CD4-positive, alpha-beta T cell treated with Interleukin-4 for 1 hour (primary cell): ENCODE results near the gene GNB1.
"Not testable (repeated sequence)": the region's sequence is repeated elsewhere in the genome, so short reads cannot be mapped to it uniquely, and the experiment has no call there.

Source experiments
- DNase-seq, 2 donors: peaks; one replicate each; pipeline ENCODE4 v3.0.0-alpha.2; 2020 to 2022

GNB1 gene

DNA sequence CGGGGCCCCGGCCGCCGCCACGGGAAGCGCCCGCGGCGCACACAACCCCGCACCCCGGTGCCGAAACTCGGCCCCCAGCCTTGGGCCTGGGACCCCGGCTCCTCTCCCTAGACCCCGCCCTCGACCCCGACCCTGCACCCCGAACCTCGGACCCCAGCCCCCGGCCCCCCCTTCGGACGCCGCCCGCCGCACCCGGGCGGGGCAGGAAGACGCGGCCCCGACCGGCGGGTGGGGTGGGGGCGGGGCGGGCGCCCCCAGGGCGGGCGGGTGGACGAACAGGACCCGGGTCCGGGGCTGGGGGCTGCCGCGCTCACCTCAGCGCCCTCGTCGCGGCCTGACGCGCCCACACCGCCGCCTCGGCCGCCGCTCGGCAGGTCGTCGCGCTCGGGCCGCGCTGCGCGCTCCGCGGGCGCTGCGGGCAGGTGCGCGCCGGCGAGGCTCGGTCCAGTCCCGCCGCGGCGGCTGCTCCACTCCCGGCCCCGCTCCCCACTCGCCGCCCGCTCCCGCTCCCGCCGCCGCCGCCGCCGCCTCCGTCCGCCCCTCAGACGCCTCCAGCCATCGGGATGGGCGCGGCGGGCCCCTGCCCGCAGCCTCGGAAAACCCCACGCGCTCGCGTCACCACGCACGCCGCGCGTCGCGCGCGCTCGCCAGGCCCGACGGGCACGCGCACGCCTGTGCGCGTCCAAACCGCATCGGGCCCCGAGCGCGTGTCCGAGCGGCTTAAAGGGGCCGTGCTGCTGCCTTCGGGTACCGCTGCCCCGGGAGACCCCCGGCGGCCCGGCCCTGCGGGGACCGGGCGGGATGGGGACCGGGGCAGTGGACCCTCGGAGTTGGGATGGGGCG is at the start of gene GNB1:
TSS of gene GNB1 (minus strand) at position 582 of the 843 bp plus-strand sequence. CDS start 65,634 bp downstream, outside the sequence.
- peak; percentile 89 to 90 for DNase-seq

- DNase-seq, result no peak
These were observed 49.2 kb upstream of the GNB1 start for GRCh38 chr1:1940123-1940425.

DNA sequence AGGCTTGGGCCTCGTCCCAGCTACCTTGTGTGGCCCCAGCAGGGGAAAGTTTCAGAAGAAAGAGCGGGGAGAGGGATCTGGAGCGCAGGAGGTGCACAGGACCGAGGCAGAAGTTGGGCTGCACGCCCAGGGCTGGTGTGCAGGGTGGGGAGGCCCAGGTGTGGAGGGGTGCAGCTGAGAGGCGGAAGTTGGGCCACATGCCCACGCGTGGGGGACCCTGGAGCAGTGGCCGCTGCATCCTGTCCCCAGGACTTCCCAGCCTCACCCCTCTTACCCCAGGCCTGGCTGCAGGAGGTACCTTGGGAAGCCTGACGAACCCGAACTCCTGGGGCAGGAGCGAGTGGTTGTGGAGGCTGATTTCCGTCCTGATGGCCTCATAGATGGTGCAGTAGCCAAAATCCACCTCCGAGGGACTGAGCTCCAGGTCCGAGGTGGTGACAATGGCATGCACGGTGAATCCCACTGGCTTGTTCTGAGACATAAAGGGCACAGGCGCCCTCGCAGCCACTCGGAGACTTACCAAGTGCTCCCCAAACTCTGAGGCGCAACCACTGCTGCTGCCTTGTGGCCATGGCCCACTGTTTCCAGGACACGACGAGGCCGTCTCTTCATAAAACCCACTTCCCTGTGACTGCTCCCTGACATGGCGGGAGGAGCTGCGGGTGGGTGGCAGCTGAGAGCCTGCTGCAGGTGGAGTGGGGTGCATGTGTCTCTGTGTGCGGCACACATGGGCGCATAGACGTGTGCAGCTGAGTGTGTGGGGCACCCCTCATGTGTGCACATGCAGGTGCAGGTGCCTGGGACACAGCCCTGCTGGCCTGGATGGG is 48.6 kb upstream of the GNB1 start:
- DNase-seq, result no peak

DNA sequence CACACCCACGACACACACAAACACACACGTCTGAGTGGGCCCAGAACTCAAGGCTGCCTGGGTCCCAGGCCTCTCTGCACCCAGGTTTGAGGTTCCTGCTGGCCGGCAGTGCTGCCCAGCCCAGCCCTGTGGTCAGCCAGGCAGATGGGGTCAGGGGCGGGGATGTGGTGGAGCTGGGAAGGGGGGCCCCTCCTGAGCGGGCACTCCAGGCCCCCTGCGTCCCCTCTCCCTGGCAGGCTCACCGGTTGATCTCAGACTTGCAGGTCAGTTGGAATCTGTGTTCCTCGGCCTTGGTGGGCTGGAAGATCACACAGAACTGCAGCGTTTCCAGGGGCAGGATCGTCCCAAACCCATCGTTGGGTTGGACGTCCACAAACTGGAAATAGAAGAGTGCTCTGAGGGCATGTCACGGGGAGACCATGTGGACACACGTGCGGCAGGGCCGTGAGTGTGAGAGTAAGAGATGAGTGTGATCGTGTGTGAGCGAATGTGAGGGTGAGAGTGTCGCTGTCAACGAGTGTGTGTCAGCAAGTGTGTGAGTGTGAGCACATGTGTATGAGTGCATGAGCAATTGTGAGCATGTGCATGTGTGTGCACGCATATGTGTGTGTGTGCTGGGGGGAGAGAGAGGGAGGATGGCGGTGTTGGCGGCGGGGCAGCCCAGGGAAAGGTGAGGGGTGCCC is 47.9 kb upstream of the GNB1 start:
- DNase-seq, result no peak

DNA sequence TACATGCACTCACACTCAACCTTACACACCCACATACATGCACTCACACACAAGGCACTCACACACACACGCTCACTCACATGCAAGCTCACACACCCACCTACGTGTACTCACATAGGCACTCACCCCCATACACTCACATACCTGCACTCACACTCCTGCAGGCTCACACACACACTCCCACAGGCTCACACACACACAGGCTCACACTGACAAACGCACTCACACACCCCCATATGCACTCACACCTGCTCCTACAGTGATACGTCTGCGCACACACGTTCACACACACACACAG is 47.3 kb upstream of the GNB1 start:
- DNase-seq, result no peak

- DNase-seq, result no peak
These were observed 46.8 kb upstream of the GNB1 start for GRCh38 chr1:1937549-1938275.

DNA sequence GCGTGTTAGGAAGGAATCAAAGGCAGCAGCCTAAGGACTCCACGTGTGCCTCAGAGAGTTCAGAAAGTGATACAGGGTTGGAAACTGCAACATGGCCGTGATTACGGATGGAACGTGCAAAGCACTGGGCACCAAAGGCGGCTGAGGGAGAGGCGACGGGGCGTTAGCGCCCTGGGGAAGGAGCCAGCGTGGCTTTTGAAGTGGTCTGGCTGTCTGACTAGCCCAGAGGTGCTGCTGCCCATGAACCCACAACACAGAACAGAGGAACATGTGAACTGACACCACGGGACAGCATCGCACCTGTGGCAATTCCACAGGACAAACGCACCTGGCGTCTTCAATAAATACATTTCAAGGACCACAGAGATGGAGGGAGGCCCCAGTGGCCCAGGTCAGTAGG is 46.2 kb upstream of the GNB1 start:
- no peak for DNase-seq

GRCh38 chr1:1934848-1935247 is 44.0 kb upstream of the GNB1 start:
- not testable (repeated sequence) for DNase-seq

GRCh38 chr1:1929639-1930545 is 39.0 kb upstream of the GNB1 start:
- no peak for DNase-seq

DNA sequence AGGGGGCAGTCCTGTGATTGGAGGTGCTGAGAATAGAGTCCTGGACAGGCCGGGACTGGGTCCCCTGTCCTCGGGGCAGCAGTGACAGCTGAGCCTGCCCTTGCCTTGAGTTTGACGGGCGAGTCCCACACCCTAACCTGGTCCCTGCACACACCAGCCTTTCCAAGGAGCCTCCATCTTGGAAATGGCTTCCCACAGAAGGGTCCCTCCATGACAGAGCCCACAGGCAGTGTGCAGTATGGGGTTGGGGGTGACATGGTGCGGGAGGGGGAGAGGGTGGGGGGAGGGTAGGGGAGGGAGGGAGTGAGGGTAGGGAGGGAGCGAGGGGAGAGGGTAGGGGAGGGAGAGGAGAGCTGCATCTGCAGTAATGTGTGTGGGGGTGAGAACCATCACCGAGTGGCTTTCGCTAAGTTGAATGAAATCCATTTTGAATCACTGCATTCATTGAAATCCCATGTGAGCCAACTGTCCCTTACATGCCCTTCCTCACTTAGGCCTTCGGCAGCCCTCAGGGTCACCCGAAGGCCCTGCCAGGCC is 38.3 kb upstream of the GNB1 start:
- no peak for DNase-seq

- DNase-seq, result no peak
These were observed 37.6 kb upstream of the GNB1 start for GRCh38 chr1:1928231-1929101.

DNA sequence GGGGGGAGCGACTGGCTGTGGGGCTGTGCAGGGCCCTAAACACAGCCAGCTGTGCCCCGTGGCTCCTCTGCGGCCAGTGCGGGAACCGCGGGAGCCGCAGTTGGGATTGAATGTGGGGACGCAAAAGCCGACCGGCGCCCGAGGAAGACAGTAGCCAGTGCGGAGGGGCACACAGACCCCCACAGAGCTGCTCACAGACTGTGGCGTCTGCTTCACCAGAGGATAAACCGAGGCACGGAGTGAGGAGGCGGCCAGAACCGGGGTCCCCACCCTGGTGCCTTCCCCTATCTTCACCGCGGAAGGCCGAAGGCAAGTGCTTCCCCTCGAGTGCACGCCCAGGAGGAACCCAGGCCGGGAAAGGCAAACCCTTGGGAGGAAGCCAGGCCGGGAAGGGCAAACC is 36.9 kb upstream of the GNB1 start:
- no peak for DNase-seq

DNA sequence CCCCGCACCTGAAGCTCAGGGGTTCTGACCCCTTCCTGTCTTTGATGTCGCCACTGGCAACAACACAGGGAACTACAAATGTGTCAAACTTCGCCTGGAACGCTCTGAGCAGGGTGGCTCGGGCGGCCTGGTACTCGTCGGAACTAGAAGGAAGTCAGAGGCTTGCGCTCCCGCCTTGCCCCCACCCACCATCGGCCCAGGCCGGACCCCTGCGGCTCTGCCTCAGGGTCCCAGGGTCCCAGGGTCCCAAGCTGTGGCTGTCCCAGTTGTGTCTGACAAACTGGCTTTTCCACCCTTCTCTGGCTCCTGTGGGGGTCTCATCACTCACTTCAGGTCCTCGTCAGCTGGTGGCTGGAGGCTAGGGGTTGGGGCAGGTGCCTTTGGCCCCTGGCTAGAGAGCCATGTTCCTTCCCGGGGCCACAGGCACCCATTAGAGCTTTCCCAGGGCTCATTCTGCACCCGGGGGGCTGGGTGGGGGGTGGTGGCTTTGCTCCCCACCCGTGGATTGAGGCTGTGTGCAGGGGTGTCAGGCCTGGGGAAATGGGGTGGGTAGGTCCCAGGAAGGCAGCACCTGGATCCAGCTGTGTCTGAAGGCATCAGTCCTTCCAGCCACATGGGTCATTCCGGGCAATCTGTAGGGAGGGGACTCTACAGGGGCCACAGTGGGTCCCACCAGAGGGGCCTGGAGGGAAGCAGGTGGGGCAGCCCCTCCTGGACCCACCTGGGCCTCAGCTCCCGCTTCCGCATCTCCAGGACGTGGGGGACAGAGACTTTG is 36.2 kb upstream of the GNB1 start:
- no peak for DNase-seq

DNA sequence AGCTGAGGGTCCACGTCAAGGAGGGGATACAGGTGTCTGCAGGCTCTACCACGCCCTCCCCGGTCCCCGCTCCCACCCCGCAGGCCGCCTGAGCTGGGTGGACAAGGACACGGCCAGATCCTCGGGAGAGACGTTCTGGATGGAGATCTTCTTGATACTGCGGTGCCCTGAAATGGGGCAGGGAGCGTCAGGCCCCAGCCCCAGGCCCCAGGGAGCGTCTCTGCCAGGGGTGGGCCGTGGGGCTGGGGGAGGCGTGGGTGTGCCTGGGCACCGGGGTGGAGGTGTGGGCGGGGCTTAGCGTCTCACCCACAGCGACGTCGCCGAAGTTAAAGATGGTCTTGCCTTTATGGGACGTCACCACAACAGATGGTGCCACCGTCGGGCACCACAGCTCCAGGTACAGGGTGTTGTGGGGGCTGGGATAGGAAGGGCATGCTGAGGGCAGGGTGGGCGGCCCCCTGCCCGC is 35.5 kb upstream of the GNB1 start:
- no peak for DNase-seq

- DNase-seq, result no peak
These were observed 34.8 kb upstream of the GNB1 start for GRCh38 chr1:1925437-1926345.

DNA sequence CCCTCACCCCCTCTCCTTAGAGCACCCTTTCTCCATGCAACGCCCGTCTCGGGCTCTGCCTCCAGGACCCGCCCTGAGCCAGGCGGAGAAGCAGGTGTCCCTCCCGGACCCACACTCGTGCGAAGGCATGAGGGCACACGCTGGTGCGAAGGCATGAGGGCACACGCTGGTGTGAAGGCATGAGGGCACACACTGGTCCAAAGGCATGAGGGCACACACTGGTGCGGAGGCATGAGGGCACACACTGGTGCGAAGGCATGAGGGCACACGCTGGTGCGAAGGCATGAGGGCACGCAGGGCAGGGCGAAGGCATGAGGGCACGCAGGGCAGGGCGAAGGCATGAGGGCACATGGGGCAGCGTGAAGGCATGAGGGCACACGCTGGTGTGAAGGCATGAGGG is 34.0 kb upstream of the GNB1 start:
- DNase-seq, result no peak

DNA sequence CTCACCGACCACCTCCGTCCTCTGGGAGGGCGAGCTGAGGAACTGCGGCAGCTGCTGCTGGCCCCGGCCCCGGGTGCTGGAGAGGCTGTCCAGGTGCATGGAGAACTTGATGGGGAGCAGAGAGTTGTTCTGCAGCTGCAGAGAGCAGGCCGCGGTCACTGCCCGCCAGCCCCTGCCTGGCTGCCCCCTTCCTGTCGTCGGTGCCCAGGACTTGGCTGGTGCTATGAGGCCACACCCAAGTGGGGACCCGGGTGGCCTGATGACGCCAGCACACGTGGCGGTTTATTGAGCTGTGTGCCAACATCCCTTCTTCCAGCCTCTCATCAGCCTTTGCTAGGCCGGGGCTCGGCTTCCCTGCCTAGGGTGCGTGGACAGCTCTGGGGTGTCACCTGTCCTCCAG is 33.5 kb upstream of the GNB1 start:
- no peak for DNase-seq

DNA sequence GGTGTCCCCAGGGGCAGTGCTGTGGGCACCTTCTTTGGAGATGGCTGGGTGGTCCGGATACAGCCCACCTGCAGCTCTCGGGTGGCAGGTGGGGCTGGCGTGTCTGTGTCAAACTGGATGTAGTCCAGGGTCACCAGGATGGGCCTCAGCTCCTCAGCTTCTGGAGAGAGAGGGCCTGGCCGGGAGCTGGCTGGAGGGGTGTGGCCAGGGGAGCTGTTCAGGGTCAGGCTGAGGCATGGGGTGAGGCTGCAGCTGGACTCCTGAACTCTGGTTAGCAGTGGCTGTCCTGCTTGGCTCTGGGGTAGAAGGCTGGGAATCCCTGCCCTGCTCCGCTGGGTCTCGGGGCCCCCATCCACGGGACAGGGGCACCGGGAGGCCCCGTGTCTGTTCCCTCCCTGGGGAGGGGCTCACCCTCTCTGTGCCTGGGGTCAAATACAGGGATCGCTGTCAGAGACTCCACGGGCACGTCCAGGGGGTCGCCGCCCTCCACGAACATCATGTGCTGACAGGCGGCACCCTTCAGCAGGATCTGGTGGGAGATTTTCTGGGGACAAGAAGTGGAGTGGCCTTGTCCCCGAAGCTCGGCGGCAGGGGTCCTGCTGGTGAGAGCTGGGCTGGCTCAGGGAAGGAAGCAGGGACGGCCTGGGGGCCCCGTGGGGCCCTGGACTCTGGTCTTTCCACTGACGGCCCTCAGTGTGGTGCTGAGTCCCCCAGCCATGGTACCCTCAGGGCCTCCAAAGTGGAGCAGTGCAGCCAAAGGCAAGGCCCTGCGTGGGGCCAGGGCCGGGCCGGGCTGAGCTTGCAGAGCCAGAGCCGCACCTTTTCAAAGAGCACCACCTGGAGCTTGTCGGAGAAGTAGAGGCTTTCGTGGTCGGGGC is 32.3 kb upstream of the GNB1 start:
- no peak for DNase-seq
